ENCODE results near the gene PPP1R3A. TPM values are rescaled to one million over a fixed set of nuclear protein-coding genes. Genes with fewer than 3 reads are reported as not detected.
A peak's percentile ranks its signal among the peaks of the same experiment; 100 is the strongest.

The PPP1R3A gene
- total RNA-seq, 1 donor from 2014 or later = not detected

DNA sequence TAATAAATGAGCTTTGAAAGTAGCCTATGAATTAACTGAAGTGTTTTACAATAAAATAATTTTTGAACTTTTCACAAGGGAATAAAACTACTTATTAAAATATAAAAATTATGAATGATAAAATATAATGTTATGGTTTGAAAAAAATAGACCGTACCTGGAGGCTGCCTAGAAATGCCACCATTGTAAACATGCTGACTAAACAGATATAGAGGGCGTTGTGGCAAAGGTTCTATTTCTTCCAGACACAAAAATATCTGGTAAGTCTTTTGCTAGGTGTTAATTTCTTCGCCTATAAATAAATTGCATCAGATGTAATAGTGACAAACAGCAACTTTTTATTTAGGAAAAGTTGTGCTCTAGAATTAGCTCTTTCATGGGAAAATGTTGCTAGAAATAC, 11.2 kb downstream of the PPP1R3A start:
- Mint-ChIP-seq H3K36me3 (ENCODE audit: low read depth, unreplicated experiment) (no peaks in the 10 kb centered on the region), H3K9me3 (ENCODE audit: unreplicated experiment) (no peaks in the 10 kb centered on the region), H3K4me3 (ENCODE audit: unreplicated experiment) (no peak overlapping the region), H3K4me1 (ENCODE audit: low read depth, unreplicated experiment) (no peaks in the 10 kb centered on the region), H3K27ac (ENCODE audit: unreplicated experiment) (no peak overlapping the region), H3K27me3 (ENCODE audit: low read depth, unreplicated experiment) (no peaks in the 10 kb centered on the region)
- Histone ChIP-seq H3K27me3 (ENCODE audit: insufficient read depth, low read length) (no peaks in the 10 kb centered on the region), H3K27ac (ENCODE audit: low read depth, low read length) (no peak overlapping the region), H3K4me3 (ENCODE audit: insufficient read depth, low read depth, low read length) (no peak overlapping the region), H2AFZ (ENCODE audit: low read depth, low read length) (no peak overlapping the region), H3K36me3 (ENCODE audit: insufficient read depth, low read length) (no peaks in the 10 kb centered on the region), H4K20me1 (ENCODE audit: insufficient read depth, low read length) (no peaks in the 10 kb centered on the region), H3K9me3 (ENCODE audit: insufficient read depth, low read depth, low read length) (no peaks in the 10 kb centered on the region), H3K79me2 (ENCODE audit: insufficient read depth, low read length) (no peaks in the 10 kb centered on the region), H3K4me1 (ENCODE audit: insufficient read depth, low read length) (no peaks in the 10 kb centered on the region), H3K9ac (ENCODE audit: low read length) (no peak overlapping the region), H3K4me2 (ENCODE audit: low read length) (no peak overlapping the region)
- no peak for TF ChIP-seq EZH2 (IDR thresholded peaks at IDR 0.05; ENCODE audit: insufficient read depth, low read length)
- TF ChIP-seq, protein P1, sequence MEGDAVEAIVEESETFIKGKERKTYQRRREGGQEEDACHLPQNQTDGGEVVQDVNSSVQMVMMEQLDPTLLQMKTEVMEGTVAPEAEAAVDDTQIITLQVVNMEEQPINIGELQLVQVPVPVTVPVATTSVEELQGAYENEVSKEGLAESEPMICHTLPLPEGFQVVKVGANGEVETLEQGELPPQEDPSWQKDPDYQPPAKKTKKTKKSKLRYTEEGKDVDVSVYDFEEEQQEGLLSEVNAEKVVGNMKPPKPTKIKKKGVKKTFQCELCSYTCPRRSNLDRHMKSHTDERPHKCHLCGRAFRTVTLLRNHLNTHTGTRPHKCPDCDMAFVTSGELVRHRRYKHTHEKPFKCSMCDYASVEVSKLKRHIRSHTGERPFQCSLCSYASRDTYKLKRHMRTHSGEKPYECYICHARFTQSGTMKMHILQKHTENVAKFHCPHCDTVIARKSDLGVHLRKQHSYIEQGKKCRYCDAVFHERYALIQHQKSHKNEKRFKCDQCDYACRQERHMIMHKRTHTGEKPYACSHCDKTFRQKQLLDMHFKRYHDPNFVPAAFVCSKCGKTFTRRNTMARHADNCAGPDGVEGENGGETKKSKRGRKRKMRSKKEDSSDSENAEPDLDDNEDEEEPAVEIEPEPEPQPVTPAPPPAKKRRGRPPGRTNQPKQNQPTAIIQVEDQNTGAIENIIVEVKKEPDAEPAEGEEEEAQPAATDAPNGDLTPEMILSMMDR (IDR thresholded peaks at IDR 0.05; ENCODE audit: insufficient read depth, low read depth, low read length) = no peak
- DNase-seq (ENCODE audit: low read depth) (no peak), FAIRE-seq (no peak)

DNA sequence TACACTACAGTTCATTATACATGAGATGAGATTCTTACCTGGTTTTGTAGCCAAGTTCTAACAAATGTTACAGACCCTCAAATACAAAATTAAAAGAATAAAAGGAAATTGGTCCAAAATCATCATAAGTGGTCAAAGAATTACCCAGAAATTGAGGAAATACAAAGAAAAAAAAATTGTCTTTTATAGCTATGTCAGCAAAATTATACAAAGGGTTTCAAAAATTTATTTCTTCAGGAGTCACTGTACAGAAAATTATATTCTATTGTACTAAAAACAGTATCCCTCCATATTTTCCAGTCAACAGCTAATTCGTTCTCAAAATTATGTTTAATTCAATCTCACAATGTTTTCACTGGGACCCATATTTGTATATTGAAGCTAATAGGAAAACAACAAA, 14.3 kb downstream of the PPP1R3A start:
- FAIRE-seq = no peak
- no peaks in the 10 kb centered on the region for H3K27me3 ChIP-seq (ENCODE audit: insufficient read depth, low read length)
- no peak for DNase-seq (ENCODE audit: low read depth)
- no peak overlapping the region for H2AFZ ChIP-seq (ENCODE audit: low read depth, low read length)
- H3K27ac ChIP-seq (ENCODE audit: low read depth, low read length) = no peak overlapping the region
- TF ChIP-seq EZH2 (IDR thresholded peaks at IDR 0.05; ENCODE audit: insufficient read depth, low read length) = no peak
- TF ChIP-seq, protein P1 (IDR thresholded peaks at IDR 0.05; ENCODE audit: insufficient read depth, low read depth, low read length) = no peak
- no peak overlapping the region for H3K27ac Mint-ChIP-seq (ENCODE audit: unreplicated experiment)
- H4K20me1 ChIP-seq (ENCODE audit: insufficient read depth, low read length) = no peaks in the 10 kb centered on the region
- no peaks in the 10 kb centered on the region for H3K4me1 Mint-ChIP-seq (ENCODE audit: low read depth, unreplicated experiment)
- H3K4me2 ChIP-seq (ENCODE audit: low read length) = no peak overlapping the region
- H3K9me3 Mint-ChIP-seq (ENCODE audit: unreplicated experiment) = no peaks in the 10 kb centered on the region
- H3K4me1 ChIP-seq (ENCODE audit: insufficient read depth, low read length) = no peaks in the 10 kb centered on the region
- H3K9me3 ChIP-seq (ENCODE audit: insufficient read depth, low read depth, low read length) = no peaks in the 10 kb centered on the region
- no peak overlapping the region for H3K4me3 Mint-ChIP-seq (ENCODE audit: unreplicated experiment)
- H3K4me3 ChIP-seq (ENCODE audit: insufficient read depth, low read depth, low read length) = no peak overlapping the region
- no peak overlapping the region for H3K9ac ChIP-seq (ENCODE audit: low read length)
- no peaks in the 10 kb centered on the region for H3K36me3 Mint-ChIP-seq (ENCODE audit: low read depth, unreplicated experiment)
- no peaks in the 10 kb centered on the region for H3K36me3 ChIP-seq (ENCODE audit: insufficient read depth, low read length)
- no peaks in the 10 kb centered on the region for H3K79me2 ChIP-seq (ENCODE audit: insufficient read depth, low read length)
- no peaks in the 10 kb centered on the region for H3K27me3 Mint-ChIP-seq (ENCODE audit: low read depth, unreplicated experiment)

DNA sequence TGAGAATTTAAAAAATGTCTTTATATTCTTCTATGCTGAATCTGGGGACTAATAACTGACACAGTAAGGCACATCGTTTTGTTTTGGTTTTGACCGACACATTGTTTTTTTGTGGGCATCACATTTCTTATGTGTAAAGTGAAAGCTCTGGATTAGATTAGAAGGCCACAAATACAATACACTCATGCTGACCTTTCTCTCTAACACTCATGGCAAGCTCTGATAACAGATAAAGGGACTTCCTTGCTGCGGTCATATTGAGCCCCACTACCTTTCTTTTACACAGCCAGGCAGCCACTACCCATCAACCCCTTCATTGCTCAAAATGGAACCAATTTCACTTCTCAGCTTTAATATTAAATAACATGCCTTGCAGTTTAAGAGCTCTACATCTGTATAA, 26.0 kb downstream of the PPP1R3A start:
- H3K79me2 ChIP-seq (ENCODE audit: insufficient read depth, low read length) = no peaks in the 10 kb centered on the region
- TF ChIP-seq EZH2 (IDR thresholded peaks at IDR 0.05; ENCODE audit: insufficient read depth, low read length) = no peak
- TF ChIP-seq, protein P1 (IDR thresholded peaks at IDR 0.05; ENCODE audit: insufficient read depth, low read depth, low read length) = no peak

More for the DNA sequence above, 26.0 kb downstream of the PPP1R3A start:
- Mint-ChIP-seq H3K27me3 (ENCODE audit: low read depth, unreplicated experiment) (no peaks in the 10 kb centered on the region), H3K4me3 (ENCODE audit: unreplicated experiment) (no peak overlapping the region), H3K36me3 (ENCODE audit: low read depth, unreplicated experiment) (no peaks in the 10 kb centered on the region), H3K27ac (ENCODE audit: unreplicated experiment) (no peak overlapping the region), H3K4me1 (ENCODE audit: low read depth, unreplicated experiment) (peaks cover 12% of the 10 kb centered on the region), H3K9me3 (ENCODE audit: unreplicated experiment) (peaks cover 2% of the 10 kb centered on the region)
- H3K9me3 ChIP-seq (ENCODE audit: insufficient read depth, low read depth, low read length) = no peaks in the 10 kb centered on the region
- FAIRE-seq (no peak), DNase-seq (ENCODE audit: low read depth) (no peak)
- peak overlapping the region; percentile 39 for H2AFZ ChIP-seq (ENCODE audit: low read depth, low read length)
- H3K9ac ChIP-seq (ENCODE audit: low read length) = no peak overlapping the region
- H3K27me3 ChIP-seq (ENCODE audit: insufficient read depth, low read length) = no peaks in the 10 kb centered on the region
- no peaks in the 10 kb centered on the region for H3K36me3 ChIP-seq (ENCODE audit: insufficient read depth, low read length)
- H3K4me1 ChIP-seq (ENCODE audit: insufficient read depth, low read length) = peaks cover 27% of the 10 kb centered on the region
- H4K20me1 ChIP-seq (ENCODE audit: insufficient read depth, low read length) = no peaks in the 10 kb centered on the region
- peak overlapping the region; percentile 39 for H3K4me2 ChIP-seq (ENCODE audit: low read length)
- H3K4me3 ChIP-seq (ENCODE audit: insufficient read depth, low read depth, low read length) = no peak overlapping the region
- no peak overlapping the region for H3K27ac ChIP-seq (ENCODE audit: low read depth, low read length)

All from astrocyte (in vitro differentiated cells and primary cell).